Measurements from ENCODE around the gene SNRNP35.
"Not testable (repeated sequence)": the region's sequence is repeated elsewhere in the genome, so short reads cannot be mapped to it uniquely, and the experiment has no call there.

Gene SNRNP35

DNA sequence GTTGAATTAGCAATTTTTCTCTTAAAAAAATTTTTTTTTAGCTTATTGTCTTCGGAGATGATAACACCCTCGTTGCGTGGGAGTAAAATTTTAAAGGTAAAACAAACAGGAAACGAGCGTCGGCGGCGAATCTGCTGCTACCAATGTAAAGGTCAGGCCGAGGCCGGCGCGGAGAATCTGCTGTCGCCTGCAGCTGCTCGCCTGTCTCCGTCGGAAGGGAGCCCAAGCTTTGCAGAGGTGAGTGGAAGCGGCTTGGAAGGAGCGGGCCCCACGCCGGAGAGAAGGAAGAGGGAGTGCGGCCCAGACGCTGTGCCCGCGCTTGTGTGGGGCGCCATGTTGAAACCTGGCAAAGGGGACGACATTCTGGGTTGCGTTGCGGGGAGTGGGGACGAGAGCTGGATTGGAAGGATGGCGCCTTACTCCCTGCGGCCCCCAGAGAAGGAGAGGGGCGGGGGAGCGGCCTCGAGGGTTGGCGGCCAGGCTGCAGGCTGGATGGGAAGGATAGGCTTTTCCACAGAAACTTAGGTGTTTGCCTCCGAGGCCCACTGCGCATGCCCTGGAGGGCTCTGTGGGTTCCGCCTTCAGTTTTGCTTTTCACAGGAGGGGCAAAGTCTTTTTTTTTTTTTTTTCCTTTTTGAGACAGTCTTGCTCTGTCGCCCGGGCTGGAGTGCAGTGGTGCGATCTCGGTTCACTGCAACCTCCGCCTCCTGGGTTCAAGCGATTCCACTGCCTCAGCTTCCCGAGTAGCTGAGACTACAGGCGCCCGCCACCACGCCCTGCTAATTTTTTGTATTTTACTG is at the start of gene SNRNP35 (continued):
- TF ChIP-seq TRIM28 (IDR thresholded peaks at IDR 0.05; ENCODE audit: borderline replicate concordance, low read length) (peak; percentile 56; the same call in 1 of the 2 replicates), ZFP69B (tag by site-specific recombination; IDR thresholded peaks at IDR 0.05) (peak; percentile 99), ZBTB20 (tag by site-specific recombination; IDR thresholded peaks at IDR 0.05) (peak; percentile 92), KLF16 (tag by site-specific recombination; IDR thresholded peaks at IDR 0.05) (peak; percentile 65; the same call in 1 of the 2 replicates), ZNF394 (tag by site-specific recombination; IDR thresholded peaks at IDR 0.05; ENCODE audit: borderline replicate concordance) (peak; percentile 97), ZNF155 (tag by site-specific recombination; IDR thresholded peaks at IDR 0.05) (no peak), SP2 (tag by site-specific recombination; IDR thresholded peaks at IDR 0.05) (peak; percentile 51)
- TF ChIP-seq, protein P1, sequence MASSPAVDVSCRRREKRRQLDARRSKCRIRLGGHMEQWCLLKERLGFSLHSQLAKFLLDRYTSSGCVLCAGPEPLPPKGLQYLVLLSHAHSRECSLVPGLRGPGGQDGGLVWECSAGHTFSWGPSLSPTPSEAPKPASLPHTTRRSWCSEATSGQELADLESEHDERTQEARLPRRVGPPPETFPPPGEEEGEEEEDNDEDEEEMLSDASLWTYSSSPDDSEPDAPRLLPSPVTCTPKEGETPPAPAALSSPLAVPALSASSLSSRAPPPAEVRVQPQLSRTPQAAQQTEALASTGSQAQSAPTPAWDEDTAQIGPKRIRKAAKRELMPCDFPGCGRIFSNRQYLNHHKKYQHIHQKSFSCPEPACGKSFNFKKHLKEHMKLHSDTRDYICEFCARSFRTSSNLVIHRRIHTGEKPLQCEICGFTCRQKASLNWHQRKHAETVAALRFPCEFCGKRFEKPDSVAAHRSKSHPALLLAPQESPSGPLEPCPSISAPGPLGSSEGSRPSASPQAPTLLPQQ (tag by site-specific recombination; IDR thresholded peaks at IDR 0.05) = peak; percentile 99
- TF ChIP-seq, protein P2, sequence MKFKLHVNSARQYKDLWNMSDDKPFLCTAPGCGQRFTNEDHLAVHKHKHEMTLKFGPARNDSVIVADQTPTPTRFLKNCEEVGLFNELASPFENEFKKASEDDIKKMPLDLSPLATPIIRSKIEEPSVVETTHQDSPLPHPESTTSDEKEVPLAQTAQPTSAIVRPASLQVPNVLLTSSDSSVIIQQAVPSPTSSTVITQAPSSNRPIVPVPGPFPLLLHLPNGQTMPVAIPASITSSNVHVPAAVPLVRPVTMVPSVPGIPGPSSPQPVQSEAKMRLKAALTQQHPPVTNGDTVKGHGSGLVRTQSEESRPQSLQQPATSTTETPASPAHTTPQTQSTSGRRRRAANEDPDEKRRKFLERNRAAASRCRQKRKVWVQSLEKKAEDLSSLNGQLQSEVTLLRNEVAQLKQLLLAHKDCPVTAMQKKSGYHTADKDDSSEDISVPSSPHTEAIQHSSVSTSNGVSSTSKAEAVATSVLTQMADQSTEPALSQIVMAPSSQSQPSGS (tag by site-specific recombination; IDR thresholded peaks at IDR 0.05; ENCODE audit: low read depth) = no peak
- TF ChIP-seq, protein P3, sequence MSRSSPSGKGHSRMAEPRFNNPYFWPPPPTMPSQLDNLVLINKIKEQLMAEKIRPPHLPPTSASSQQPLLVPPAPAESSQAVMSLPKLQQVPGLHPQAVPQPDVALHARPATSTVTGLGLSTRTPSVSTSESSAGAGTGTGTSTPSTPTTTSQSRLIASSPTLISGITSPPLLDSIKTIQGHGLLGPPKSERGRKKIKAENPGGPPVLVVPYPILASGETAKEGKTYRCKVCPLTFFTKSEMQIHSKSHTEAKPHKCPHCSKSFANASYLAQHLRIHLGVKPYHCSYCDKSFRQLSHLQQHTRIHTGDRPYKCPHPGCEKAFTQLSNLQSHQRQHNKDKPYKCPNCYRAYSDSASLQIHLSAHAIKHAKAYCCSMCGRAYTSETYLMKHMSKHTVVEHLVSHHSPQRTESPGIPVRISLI (tag by site-specific recombination; IDR thresholded peaks at IDR 0.05) = peak; percentile 99

DNA sequence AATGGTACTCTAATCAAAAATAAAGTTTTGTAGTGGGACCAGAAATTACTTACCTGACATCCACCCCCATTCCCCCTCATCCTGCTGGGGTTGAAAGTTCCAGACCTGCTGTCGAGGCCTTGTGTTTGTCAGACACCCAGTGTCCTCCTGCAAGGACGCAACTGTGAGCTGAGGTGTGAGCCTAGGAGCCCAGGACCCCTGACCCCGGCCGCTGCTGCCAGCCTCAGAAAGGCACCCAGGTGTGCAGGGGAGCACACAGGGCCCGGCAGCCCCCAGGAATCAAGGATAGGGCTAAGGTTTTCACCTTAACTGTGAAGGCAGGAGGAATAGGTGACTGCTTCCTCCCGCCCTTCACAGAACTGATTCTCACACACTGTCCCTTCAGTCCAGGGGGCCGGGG is 49.3 kb upstream of the SNRNP35 start:
- POLR2A ChIA-PET = interaction anchor here (0.5 to 1.2 kb wide), 4 partner anchors 25 to 181 kb away, joined by 3 to 4 read pairs (median 4); partner anchors contain the start of gene KMT5A
- H3K9me3 ChIP-seq (ENCODE audit: control insufficient read depth, insufficient read depth, low read depth, low read length); H3K27ac ChIP-seq (ENCODE audit: extremely low read depth, low read depth, low read length); H3K4me3 ChIP-seq (ENCODE audit: low read depth, low read length); H3K4me1 ChIP-seq (ENCODE audit: control insufficient read depth, insufficient read depth, low read length); CTCF ChIA-PET: not testable (repeated sequence)
- peaks cover 37 to 50% of the 10 kb centered on the region in 2 experiments for H3K36me3 ChIP-seq (ENCODE audit: control insufficient read depth in 2 of 2, insufficient read depth in 1 of 2, low read length in 2 of 2)

DNA sequence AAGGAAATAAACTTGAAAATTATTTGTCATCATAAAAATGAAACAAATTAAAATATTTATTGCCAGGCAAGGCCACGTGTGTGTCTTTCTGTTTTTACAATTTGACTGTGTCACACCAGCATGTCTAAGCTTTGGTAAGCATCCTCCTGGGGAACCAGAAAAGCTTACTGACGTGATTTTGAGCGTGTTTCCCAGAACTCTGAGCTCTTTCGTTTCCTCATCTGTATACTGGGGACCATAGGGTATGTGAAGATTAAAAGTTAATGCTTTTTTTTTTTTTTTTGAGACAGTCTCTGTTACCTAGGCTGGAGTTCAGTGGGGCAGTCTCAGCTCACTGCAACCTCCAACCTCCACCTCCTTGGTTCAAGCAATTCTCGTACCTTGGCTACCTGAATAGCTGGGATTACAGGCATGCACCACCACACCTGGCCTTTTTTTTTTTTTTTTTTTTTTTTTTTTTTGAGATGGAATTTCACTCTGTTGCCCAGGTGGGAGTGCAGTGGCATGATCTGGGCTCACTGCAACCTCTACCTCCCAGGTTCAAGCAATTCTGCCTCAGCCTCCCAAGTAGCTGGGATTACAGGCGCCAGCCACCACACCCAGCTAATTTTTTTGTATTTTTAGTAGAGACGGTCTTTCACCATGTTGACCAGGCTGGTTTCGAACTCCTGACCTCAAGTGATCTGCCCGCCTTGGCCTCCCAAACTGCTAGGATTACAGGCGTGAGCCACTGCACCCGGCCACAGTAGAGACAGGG is 48.5 kb upstream of the SNRNP35 start:
- not testable (repeated sequence) for H3K9me3 ChIP-seq (ENCODE audit: control insufficient read depth, insufficient read depth, low read depth, low read length); H3K4me3 ChIP-seq (ENCODE audit: low read depth, low read length); H3K27ac ChIP-seq (ENCODE audit: extremely low read depth, low read depth, low read length); H3K4me1 ChIP-seq (ENCODE audit: control insufficient read depth, insufficient read depth, low read length)
- POLR2A ChIA-PET = interaction anchor here (0.5 to 1.2 kb wide), 5 partner anchors 26 to 180 kb away, joined by 3 to 4 read pairs (median 4); partner anchors contain the start of gene KMT5A
- CTCF ChIA-PET = interaction anchor here (0.7 kb wide), 2 partner anchors 139 to 148 kb away, joined by 3 to 4 read pairs; no protein-coding TSS in a partner anchor
- TF ChIP-seq KLF9 (tag by site-specific recombination; IDR thresholded peaks at IDR 0.05; ENCODE audit: low read depth) = 0 out of 2 replicates have a peak, but pooled peaks have one; percentile 21
- TF ChIP-seq, protein P3 (tag by site-specific recombination; IDR thresholded peaks at IDR 0.05) = peak; percentile 90
- peaks cover 28 to 41% of the 10 kb centered on the region in 2 experiments for H3K36me3 ChIP-seq (ENCODE audit: control insufficient read depth in 2 of 2, insufficient read depth in 1 of 2, low read length in 2 of 2)

Measured in HEK293 (cell line).